KMS-11 (cell line): Measurements from ENCODE around the gene ADARB1.
A peak's percentile ranks its signal among the peaks of the same experiment; 100 is the strongest.

Experiments used
- H2AFZ ChIP-seq: fragments of 200-600 bp; sonication (generic); 2 replicates; pipeline ENCODE4 v1.6.1; 2016; ENCODE audit warnings: antibody characterized with exemption, mixed run types, low read depth
- H3K27ac ChIP-seq: fragments of 200-600 bp; sonication (generic); 2 replicates; pipeline ENCODE4 v1.6.1; 2016; ENCODE audit warnings: mild to moderate bottlenecking, mixed run types
- H3K27me3 ChIP-seq: fragments of 200-600 bp; sonication (generic); 2 replicates; pipeline ENCODE4 v1.6.1; 2017; ENCODE audit warnings: mild to moderate bottlenecking, low read depth, mixed run types, moderate library complexity; ENCODE audit not compliant: insufficient read depth
- H3K36me3 ChIP-seq: fragments of 200-600 bp; sonication (generic); 2 replicates; pipeline ENCODE4 v1.6.1; 2017; ENCODE audit warnings: mild to moderate bottlenecking, mixed run types; ENCODE audit not compliant: insufficient read depth
- H3K4me1 ChIP-seq: fragments of 200-600 bp; sonication (generic); 2 replicates; pipeline ENCODE4 v1.6.1; 2016; ENCODE audit warnings: mild to moderate bottlenecking, low read depth, mixed run types; ENCODE audit not compliant: poor library complexity, severe bottlenecking
- H3K4me2 ChIP-seq: fragments of 200-600 bp; sonication (generic); 2 replicates; pipeline ENCODE4 v1.7.0; 2016; ENCODE audit warnings: mild to moderate bottlenecking, mixed run types
- H3K4me3 ChIP-seq: fragments of 200-600 bp; sonication (generic); IDR thresholded peaks from 2 replicates; pipeline ENCODE4 v1.6.1; 2017; ENCODE audit warnings: low read depth, low read length, mixed read lengths; ENCODE audit not compliant: insufficient read depth
- H3K79me2 ChIP-seq: fragments of 200-600 bp; sonication (generic); 2 replicates; pipeline ENCODE4 v1.6.1; 2016; ENCODE audit warnings: low read depth, mixed run types; ENCODE audit not compliant: insufficient read depth
- H3K9ac ChIP-seq: fragments of 200-600 bp; sonication (generic); 2 replicates; pipeline ENCODE4 v1.6.1; 2016; ENCODE audit warnings: mild to moderate bottlenecking, mixed run types
- H4K20me1 ChIP-seq: fragments of 200-600 bp; sonication (generic); 2 replicates; pipeline ENCODE4 v1.6.1; 2016; ENCODE audit warnings: mild to moderate bottlenecking, mixed run types; ENCODE audit not compliant: insufficient read depth
- CTCF ChIP-seq: fragments of 200-600 bp; sonication (generic); conservative IDR thresholded peaks from 2 replicates; pipeline ENCODE4 v1.6.1; 2017; ENCODE audit warnings: low read depth, mild to moderate bottlenecking, antibody characterized with exemption, low read length, moderate library complexity, mixed read lengths

The ADARB1 gene

GRCh38 chr21:45102391-45102932, 28.1 kb downstream of the ADARB1 start:
- Histone ChIP-seq H3K4me3 (no peak overlapping the region), H3K4me2 (no peak overlapping the region; the same call in 1 of the 2 replicates), H3K4me1 (peaks cover 71% of the 10 kb centered on the region), H3K79me2 (0 out of 2 replicates have a peak, but pooled peaks cover 10% of the 10 kb centered on the region), H2AFZ (no peak overlapping the region), H3K36me3 (no peaks in the 10 kb centered on the region), H3K9ac (no peak overlapping the region), H3K27me3 (no peaks in the 10 kb centered on the region), H4K20me1 (no peaks in the 10 kb centered on the region), H3K27ac (no peak overlapping the region)
- TF ChIP-seq CTCF: peak; percentile 46; the same call in 1 of the 2 replicates

GRCh38 chr21:45103971-45104520, 29.7 kb downstream of the ADARB1 start:
- no peak for TF ChIP-seq CTCF
- no peaks in the 10 kb centered on the region for H3K36me3 ChIP-seq
- H3K9ac ChIP-seq: no peak overlapping the region
- no peak overlapping the region for H3K4me3 ChIP-seq
- peaks cover 79% of the 10 kb centered on the region for H3K4me1 ChIP-seq
- H3K27me3 ChIP-seq: no peaks in the 10 kb centered on the region
- peak overlapping the region; percentile 98 for H3K4me2 ChIP-seq
- H3K79me2 ChIP-seq: 0 out of 2 replicates have a peak, but pooled peaks cover 12% of the 10 kb centered on the region
- no peak overlapping the region for H2AFZ ChIP-seq
- H4K20me1 ChIP-seq: no peaks in the 10 kb centered on the region
- H3K27ac ChIP-seq: peak overlapping the region; percentile 19; the same call in 1 of the 2 replicates

- H3K27ac ChIP-seq: peak overlapping the region; percentile 19; the same call in 1 of the 2 replicates
- H3K27me3 ChIP-seq: no peaks in the 10 kb centered on the region
- no peak overlapping the region for H2AFZ ChIP-seq
- H3K4me3 ChIP-seq: no peak overlapping the region
- H3K4me1 ChIP-seq: peaks cover 81% of the 10 kb centered on the region
- TF ChIP-seq CTCF: no peak
- H3K9ac ChIP-seq: no peak overlapping the region
- H3K4me2 ChIP-seq: peak overlapping the region; percentile 98
- H3K36me3 ChIP-seq: no peaks in the 10 kb centered on the region
- H4K20me1 ChIP-seq: no peaks in the 10 kb centered on the region
- H3K79me2 ChIP-seq: 0 out of 2 replicates have a peak, but pooled peaks cover 12% of the 10 kb centered on the region
Observed at GRCh38 chr21:45104560-45104959, 30.2 kb downstream of the ADARB1 start.

- Histone ChIP-seq H3K36me3 (no peaks in the 10 kb centered on the region), H4K20me1 (no peaks in the 10 kb centered on the region), H3K9ac (no peak overlapping the region), H3K27ac (no peak overlapping the region), H2AFZ (no peak overlapping the region), H3K79me2 (0 out of 2 replicates have a peak, but pooled peaks cover 12% of the 10 kb centered on the region), H3K4me2 (peak overlapping the region; percentile 98; the same call in 1 of the 2 replicates), H3K4me3 (no peak overlapping the region), H3K27me3 (no peaks in the 10 kb centered on the region), H3K4me1 (peaks cover 94% of the 10 kb centered on the region)
- no peak for TF ChIP-seq CTCF
Observed at GRCh38 chr21:45105906-45106485, 31.6 kb downstream of the ADARB1 start.
